H1 (cell line): ENCODE data around the gene DYDC2. TPM values are rescaled to one million over a fixed set of nuclear protein-coding genes. Genes with fewer than 3 reads are reported as not detected.
A peak's percentile ranks its signal among the peaks of the same experiment; 100 is the strongest.

ENCODE experiments used
- CEBPB ChIP-seq: IDR thresholded peaks from 2 replicates; pipeline ENCODE4 v1.6.1; 2012; ENCODE audit warnings: low read depth, low read length
- CHD7 ChIP-seq: fragments of 300-600 bp; sonication (generic); IDR thresholded peaks from 2 replicates; pipeline ENCODE4 v1.7.1; 2012; ENCODE audit warnings: low read length, moderate library complexity, mild to moderate bottlenecking, inconsistent platforms; ENCODE audit not compliant: insufficient replicate concordance
- FOSL1 ChIP-seq: IDR thresholded peaks from 2 replicates; pipeline ENCODE4 v1.6.1; 2011; ENCODE audit warnings: mild to moderate bottlenecking, low read depth, low read length, moderate library complexity; ENCODE audit not compliant: insufficient read depth
- GTF2F1 ChIP-seq: IDR thresholded peaks from 2 replicates; pipeline ENCODE4 v1.6.1; 2012; ENCODE audit warnings: low read depth, low read length, improper control_type of control experiment, borderline replicate concordance
- HDAC2 ChIP-seq, 2 experiments: fragments of 300-600 bp in 1 of 2; sonication (generic) in 1 of 2; IDR thresholded peaks; 2 replicates each; pipeline ENCODE4 v1.6.1; 2011 to 2012; ENCODE audit warnings: low read depth in 2 of 2, low read length in 2 of 2, mild to moderate bottlenecking in 2 of 2, moderate library complexity in 2 of 2, borderline replicate concordance in 1 of 2, inconsistent platforms in 1 of 2
- KDM5A ChIP-seq: fragments of 200-600 bp; IDR thresholded peaks from 2 replicates; pipeline ENCODE4 v1.7.1; 2012; ENCODE audit warnings: mild to moderate bottlenecking, low read length, inconsistent platforms, mixed read lengths
- MAFK ChIP-seq: IDR thresholded peaks from 2 replicates; pipeline ENCODE4 v1.6.1; 2012; ENCODE audit warnings: low read depth, mild to moderate bottlenecking, improper control_type of control experiment, low read length
- RXRA ChIP-seq: IDR thresholded peaks from 2 replicates; pipeline ENCODE4 v1.6.1; 2011; ENCODE audit warnings: low read depth, mild to moderate bottlenecking, low read length, moderate library complexity; ENCODE audit not compliant: insufficient read depth
- YY1 ChIP-seq: IDR thresholded peaks from 2 replicates; pipeline ENCODE4 v1.6.1; 2011; ENCODE audit warnings: low read depth, mild to moderate bottlenecking, low read length
- polyA plus RNA-seq, 7 experiments: library from polyadenylated mRNA; depleted of rRNA in 3 of 7; stranded (reverse) in 5 of 7; unstranded in 2 of 7; fragments of >200 nt in 5 of 7; fragments of 200-250 nt in 2 of 7; gene quantifications; 1 replicate in 5 of 7; 2 replicates in 1 of 7; 4 replicates in 1 of 7; pipeline versions ENCODE4 v1.2.1 to v1.2.3, GENCODE V29; 2011 to 2013; ENCODE audit warnings: missing spikeins in 2 of 7, mixed read lengths in 2 of 7
- total RNA-seq: library from RNA; stranded (reverse); fragmentation: NEBNext Ultra II Directional; extraction: Animal tissue kit (Norgen Biotek cat#: 25700); gene quantifications from 2 replicates; pipeline ENCODE4 v1.2.1, GENCODE V29; 2021

Gene DYDC2
- total and polyA plus RNA-seq, 2 of the 8 experiments (the other 6 are each of a cell fraction or from before 2014, with no cell fraction given): 1.5 to 5.2 TPM

GRCh38 chr10:80356989-80357850, 639 bp downstream of the DYDC2 start (continued):
- TF ChIP-seq FOSL1: no peak
- TF ChIP-seq HDAC2 (IDR thresholded peaks at IDR 0.05; ENCODE audit: borderline replicate concordance in 1 of 2, low read depth in 2 of 2, low read length in 2 of 2): 0 out of 4 replicates have a peak, but pooled peaks of 1 of the 2 experiments have one; percentile 7
- TF ChIP-seq GTF2F1: no peak
- no peak for TF ChIP-seq RXRA
- no peak for TF ChIP-seq MAFK
- no peak for TF ChIP-seq CHD7
- no peak for TF ChIP-seq KDM5A
- TF ChIP-seq CEBPB: no peak
- no peak for TF ChIP-seq YY1
